ENCODE measurements around the gene PANK1.

DNA sequence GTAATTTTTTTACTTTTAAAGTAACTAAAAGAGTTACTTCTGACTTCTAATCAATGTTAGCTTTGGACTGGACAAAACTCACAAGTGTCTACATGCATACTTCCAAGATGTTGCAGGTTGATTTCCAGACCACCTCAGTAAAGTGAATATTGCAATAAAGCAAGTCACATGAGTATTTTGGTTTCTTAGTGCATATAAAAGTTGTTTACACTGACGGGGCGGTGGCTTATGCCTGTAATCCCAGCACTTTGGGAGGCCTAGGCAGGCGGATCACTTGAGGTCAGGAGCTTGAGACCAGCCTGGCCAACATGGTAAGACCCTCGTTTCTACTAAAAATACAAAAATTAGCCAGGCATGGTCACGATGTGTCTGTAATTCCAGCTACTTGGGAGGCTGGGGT is 40.8 kb downstream of the PANK1 start:
- no peak for TF ChIP-seq POLR2A (IDR thresholded peaks at IDR 0.05)
- TF ChIP-seq, protein P1, sequence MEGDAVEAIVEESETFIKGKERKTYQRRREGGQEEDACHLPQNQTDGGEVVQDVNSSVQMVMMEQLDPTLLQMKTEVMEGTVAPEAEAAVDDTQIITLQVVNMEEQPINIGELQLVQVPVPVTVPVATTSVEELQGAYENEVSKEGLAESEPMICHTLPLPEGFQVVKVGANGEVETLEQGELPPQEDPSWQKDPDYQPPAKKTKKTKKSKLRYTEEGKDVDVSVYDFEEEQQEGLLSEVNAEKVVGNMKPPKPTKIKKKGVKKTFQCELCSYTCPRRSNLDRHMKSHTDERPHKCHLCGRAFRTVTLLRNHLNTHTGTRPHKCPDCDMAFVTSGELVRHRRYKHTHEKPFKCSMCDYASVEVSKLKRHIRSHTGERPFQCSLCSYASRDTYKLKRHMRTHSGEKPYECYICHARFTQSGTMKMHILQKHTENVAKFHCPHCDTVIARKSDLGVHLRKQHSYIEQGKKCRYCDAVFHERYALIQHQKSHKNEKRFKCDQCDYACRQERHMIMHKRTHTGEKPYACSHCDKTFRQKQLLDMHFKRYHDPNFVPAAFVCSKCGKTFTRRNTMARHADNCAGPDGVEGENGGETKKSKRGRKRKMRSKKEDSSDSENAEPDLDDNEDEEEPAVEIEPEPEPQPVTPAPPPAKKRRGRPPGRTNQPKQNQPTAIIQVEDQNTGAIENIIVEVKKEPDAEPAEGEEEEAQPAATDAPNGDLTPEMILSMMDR (IDR thresholded peaks at IDR 0.05), result no peak

All from testis (tissue), 2 donors.